Skin of body (tissue), 2 donors: ENCODE measurements around the gene FMN1. TPM values are rescaled to one million over a fixed set of nuclear protein-coding genes. Genes with fewer than 3 reads are reported as not detected.

Experiments used
- DNase-seq: peaks from one replicate; lab custom pipeline; 2025; lab: John Stamatoyannopoulos, UW
- total RNA-seq: library from RNA; depleted of rRNA; stranded (reverse); fragments of >200 nt; gene quantifications from one replicate; pipeline ENCODE4 v1.2.3, GENCODE V29; 2014

FMN1 gene
- total RNA-seq, 1 donor from 2014 or later: 11.5 TPM

GRCh38 chr15:33155691-33156420 lies 38.7 kb downstream of the FMN1 start:
- no peak for DNase-seq

- DNase-seq: peak; percentile 18
These were observed 40.0 kb downstream of the FMN1 start for GRCh38 chr15:33154351-33155166.

GRCh38 chr15:33153548-33153947 lies 41.0 kb downstream of the FMN1 start:
- no peak for DNase-seq

- DNase-seq: no peak
These were observed 41.9 kb downstream of the FMN1 start for GRCh38 chr15:33152502-33153109.

DNA sequence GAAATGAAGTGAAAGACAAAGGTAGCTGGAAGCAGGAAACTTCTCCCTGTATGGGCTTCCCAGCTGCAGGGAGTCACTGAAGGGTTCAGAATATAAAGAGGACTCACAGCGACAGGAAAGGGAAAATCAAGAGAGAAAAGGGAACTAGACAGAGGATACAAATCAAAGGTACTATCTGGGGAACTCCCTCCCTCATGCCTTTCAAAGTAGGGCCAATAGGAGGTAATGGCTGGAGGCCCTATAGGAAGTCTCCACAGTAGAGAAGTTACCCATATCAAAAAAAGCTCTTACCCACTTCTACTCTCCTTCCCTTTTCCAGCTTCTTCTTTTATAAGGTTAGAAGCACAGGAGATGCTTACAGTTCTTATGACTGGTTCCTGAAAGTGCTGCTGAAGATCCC lies 43.5 kb downstream of the FMN1 start:
- no peak for DNase-seq

DNA sequence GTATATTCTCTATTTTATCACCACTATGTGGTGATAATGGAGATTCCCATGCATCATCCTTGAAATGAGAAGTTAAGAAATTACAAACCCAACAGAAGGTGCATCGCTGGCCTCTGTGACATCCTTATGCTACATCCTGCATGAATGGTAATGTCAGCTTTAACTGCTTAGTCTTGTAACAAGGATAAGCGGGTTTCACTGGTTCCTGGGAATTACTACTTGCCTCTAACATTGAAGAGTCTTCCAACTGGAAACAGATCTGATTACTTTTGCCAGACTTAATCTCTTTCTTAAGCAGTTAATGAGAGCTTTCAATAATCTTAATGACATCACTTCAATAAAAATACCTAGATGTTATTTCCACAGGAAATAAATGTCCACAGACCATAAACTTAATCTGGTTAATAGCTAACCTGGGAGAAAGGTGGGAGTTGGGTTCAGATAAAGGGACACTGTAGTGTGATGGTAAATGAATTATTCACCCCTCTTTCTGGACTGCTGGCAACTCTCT lies 44.0 kb downstream of the FMN1 start:
- no peak for DNase-seq

DNA sequence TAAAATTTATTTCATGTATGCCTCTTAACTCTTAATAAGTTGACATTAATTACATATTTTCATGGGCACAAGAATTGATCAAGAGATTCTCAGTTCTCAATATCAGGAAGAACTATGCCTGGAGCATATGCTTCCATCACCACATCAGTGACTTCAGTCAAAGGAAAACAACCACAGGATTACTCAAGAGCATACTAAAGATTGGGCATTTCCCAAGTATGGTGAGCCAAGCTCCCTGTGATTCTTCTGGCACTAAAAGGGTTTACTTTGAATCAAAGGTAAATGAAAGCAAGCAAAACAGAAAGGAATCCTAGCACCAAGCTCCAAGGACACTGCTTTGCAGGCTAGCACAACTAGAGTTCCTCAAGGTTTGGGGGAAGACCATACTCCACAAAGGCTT lies 44.6 kb downstream of the FMN1 start:
- no peak for DNase-seq

DNA sequence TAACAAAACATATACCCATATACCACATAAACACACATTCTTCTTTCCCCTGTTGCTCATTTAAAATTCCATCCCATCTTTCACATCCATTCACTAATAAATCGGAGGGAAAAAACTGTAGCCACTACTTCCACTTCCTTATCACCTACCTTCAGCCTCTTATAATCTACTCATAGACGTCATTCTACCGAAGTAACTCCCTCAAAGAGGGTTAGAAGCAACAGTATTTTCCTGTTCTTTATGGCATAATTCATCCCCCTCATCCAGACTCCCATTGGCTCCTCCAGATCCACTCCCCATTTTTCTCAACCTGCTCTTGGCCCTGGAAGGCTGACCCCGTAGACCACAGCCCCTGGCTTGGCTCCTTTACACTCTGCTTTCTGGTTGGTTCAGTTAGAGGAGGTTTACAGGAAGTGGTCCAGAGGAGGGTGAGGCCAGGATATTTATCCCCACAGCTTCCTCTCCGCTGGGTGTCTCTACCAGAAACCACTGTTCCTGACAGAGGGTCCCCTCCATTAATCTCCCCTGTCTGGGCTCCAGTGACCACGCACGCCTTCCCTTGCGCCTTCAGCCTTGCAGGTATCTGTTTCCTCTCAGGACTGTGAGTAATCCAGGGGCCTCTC lies 46.3 kb downstream of the FMN1 start:
- no peak for DNase-seq

DNA sequence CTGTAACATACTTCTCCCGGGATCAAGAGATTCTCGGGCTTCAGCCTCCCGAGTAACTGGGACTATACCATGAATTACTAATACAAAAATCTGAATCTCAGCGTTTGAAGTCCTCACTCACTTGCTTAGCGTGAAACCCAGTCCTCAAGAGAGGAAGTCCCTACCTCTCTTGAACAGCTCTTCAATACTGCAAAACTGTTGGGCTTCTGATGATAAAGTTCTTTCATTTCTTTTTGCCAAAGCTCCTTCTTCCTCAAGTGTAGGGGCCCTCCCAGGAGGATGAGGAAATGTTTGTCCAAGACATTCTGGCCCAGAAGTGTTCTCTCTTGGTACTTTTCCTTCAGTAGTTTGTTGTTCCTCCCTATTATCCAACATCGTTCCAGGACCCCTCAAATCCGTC lies 48.5 kb downstream of the FMN1 start:
- no peak for DNase-seq

DNA sequence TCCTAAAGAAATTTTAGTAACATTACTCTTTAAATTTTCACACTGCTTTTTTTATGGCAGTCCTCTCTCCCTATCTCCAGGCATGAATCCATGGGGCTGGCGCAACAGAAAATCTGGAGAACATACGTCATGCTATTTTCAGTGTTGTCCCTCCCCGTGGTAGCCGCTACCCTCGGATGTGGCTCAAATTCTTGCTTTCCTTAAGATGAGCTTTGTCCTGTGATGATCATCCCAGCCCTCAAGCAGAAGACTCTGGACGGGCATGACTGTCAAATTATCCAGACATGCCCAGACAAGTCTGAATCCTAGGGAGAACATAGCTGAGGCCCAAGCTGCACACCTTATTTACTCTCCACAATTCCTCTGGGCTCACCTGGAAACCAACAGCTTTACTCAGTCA lies 49.1 kb downstream of the FMN1 start:
- no peak for DNase-seq

GRCh38 chr15:33142708-33143107 lies 51.8 kb downstream of the FMN1 start:
- DNase-seq: no peak

- no peak for DNase-seq
These were observed 56.5 kb downstream of the FMN1 start for GRCh38 chr15:33138000-33138399.

- no peak for DNase-seq
These were observed 57.4 kb downstream of the FMN1 start for GRCh38 chr15:33137101-33137500.

GRCh38 chr15:33136353-33136752 lies 58.2 kb downstream of the FMN1 start:
- DNase-seq: no peak

- no peak for DNase-seq
These were observed 59.1 kb downstream of the FMN1 start for GRCh38 chr15:33135355-33135781.

- peak; percentile 30 for DNase-seq
These were observed 61.7 kb downstream of the FMN1 start for GRCh38 chr15:33132722-33133345.

DNA sequence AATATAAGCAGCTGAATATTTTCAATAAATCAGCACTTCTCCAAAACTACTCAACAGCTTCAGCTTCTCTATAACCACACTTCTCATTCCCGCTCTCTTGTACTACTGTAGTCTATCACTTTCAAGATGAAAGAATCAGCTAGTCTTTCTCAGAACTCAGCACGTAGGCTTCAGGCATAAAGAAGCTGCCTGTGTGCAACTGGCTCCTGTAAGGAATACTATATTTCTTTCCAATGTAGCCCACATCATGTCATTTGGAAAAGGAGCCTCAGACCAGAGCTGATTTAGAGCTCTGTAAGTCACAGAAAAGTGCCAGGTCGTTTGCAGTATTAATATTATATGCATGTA lies 62.3 kb downstream of the FMN1 start:
- DNase-seq: no peak

GRCh38 chr15:33131552-33132232 lies 62.8 kb downstream of the FMN1 start:
- peak; percentile 12 for DNase-seq

DNA sequence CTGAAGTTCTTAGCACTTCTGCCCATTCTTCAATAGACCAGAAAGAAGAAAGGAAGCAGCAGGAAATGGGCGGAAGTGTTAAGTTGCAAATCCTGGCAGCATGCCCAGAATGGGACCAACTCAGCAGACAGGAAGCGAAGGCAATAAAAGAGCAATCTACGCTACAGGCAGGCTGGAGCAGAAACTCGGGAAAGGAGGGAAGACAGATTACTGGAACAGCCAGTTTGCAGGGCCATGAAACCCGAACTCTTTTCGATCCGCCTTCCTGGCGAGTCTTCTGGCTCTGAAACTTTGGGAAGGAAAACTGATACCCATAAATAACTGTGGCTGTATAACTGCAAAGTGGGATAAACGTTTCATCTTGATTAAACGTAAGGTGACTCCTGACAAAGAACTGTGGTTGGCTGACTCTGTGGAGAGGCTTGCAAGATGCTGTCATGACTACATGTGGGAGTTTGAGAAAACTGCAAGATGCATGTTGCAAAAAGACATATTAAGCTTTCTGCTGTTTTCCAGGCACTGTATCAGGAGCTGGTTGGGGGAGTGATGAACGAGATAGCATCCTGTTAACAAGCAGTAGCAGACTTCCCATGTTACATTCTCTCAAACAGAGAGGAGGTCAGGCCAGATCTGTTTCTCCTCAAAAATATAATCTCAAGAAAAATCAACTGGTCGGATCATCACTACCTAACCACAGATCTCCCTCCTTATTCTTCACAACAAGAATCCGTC lies 67.8 kb downstream of the FMN1 start:
- DNase-seq: peak; percentile 91

GRCh38 chr15:33125894-33126537 lies 68.5 kb downstream of the FMN1 start:
- DNase-seq: no peak
